ENCODE results near the gene AJAP1.

AJAP1 gene

GRCh38 chr1:4637616-4638344 is 16.6 kb upstream of the AJAP1 start:
- DNase-seq (ENCODE audit: low read depth) = no peak
- H3K4me3 ChIP-seq (replicated peaks; ENCODE audit: low read depth, low read length) = no peak overlapping the region
- no peak for TF ChIP-seq CTCF (IDR thresholded peaks at IDR 0.05; ENCODE audit: low read length, missing control alignments)

GRCh38 chr1:4638345-4638729 is 16.1 kb upstream of the AJAP1 start:
- no peak for TF ChIP-seq CTCF (IDR thresholded peaks at IDR 0.05; ENCODE audit: low read length, missing control alignments)
- no peak for DNase-seq (ENCODE audit: low read depth)
- H3K4me3 ChIP-seq (replicated peaks; ENCODE audit: low read depth, low read length) = no peak overlapping the region

GRCh38 chr1:4640931-4641330 is 13.5 kb upstream of the AJAP1 start:
- no peak for DNase-seq (ENCODE audit: low read depth)
- TF ChIP-seq CTCF (IDR thresholded peaks at IDR 0.05; ENCODE audit: low read length, missing control alignments) = no peak
- H3K4me3 ChIP-seq (replicated peaks; ENCODE audit: low read depth, low read length) = no peak overlapping the region

GRCh38 chr1:4647391-4647790 is 7.0 kb upstream of the AJAP1 start:
- no peak overlapping the region for H3K4me3 ChIP-seq (replicated peaks; ENCODE audit: low read depth, low read length)
- DNase-seq (ENCODE audit: low read depth) = no peak
- TF ChIP-seq CTCF (IDR thresholded peaks at IDR 0.05; ENCODE audit: low read length, missing control alignments) = no peak

GRCh38 chr1:4648657-4649056 is 5.8 kb upstream of the AJAP1 start:
- no peak for TF ChIP-seq CTCF (IDR thresholded peaks at IDR 0.05; ENCODE audit: low read length, missing control alignments)
- no peak for DNase-seq (ENCODE audit: low read depth)
- no peak overlapping the region for H3K4me3 ChIP-seq (replicated peaks; ENCODE audit: low read depth, low read length)

- no peak overlapping the region for H3K4me3 ChIP-seq (replicated peaks; ENCODE audit: low read depth, low read length)
- no peak for TF ChIP-seq CTCF (IDR thresholded peaks at IDR 0.05; ENCODE audit: low read length, missing control alignments)
- DNase-seq (ENCODE audit: low read depth) = no peak
Observed at GRCh38 chr1:4650481-4650880, 3.9 kb upstream of the AJAP1 start.

DNA sequence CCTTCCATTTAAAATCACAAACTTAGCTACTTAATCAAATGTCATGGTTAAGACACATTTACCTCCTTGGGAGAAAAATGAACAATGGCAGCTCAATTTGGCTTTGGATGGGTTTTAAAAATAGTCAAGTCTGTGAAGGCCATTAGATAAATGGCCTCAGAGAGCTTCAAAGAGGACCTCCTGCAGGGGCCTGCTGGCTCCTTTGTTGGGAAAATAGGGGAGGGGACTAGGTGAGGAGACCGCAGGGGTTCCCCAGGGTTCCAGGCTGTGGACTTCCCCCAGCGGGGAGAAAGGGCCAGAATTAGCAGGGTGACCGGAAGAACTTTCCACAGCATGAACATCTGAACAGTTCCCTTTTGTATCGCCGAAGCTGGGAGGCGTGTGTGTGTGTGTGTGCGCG is 3.4 kb upstream of the AJAP1 start:
- no peak overlapping the region for H3K4me3 ChIP-seq (replicated peaks; ENCODE audit: low read depth, low read length)
- no peak for DNase-seq (ENCODE audit: low read depth)
- no peak for TF ChIP-seq CTCF (IDR thresholded peaks at IDR 0.05; ENCODE audit: low read length, missing control alignments)

Data from fibroblast of pulmonary artery (primary cell).